COLO829 (cell line): ENCODE data around the gene PLEKHG4.

ENCODE experiments used
- DNase-seq: peaks from one replicate; pipeline ENCODE4 v3.0.0; 2012; ENCODE audit warnings: low spot score

PLEKHG4 gene

GRCh38 chr16:67279296-67280089 lies at the start of gene PLEKHG4:
Gene PLEKHG4, plus strand, starts transcription at chr16:67279532. Its CDS starts 513 bp downstream, at chr16:67280045.
- peak; percentile 49 for DNase-seq

GRCh38 chr16:67229906-67230808 lies 49.2 kb upstream of the PLEKHG4 start:
- DNase-seq: no peak

- no peak for DNase-seq
Measured at GRCh38 chr16:67230809-67231660, 48.3 kb upstream of the PLEKHG4 start.

- no peak for DNase-seq
Measured at GRCh38 chr16:67233596-67233995, 45.7 kb upstream of the PLEKHG4 start.

GRCh38 chr16:67234180-67234597 lies 45.1 kb upstream of the PLEKHG4 start:
- DNase-seq: no peak

- no peak for DNase-seq
Measured at GRCh38 chr16:67235816-67236562, 43.3 kb upstream of the PLEKHG4 start.

GRCh38 chr16:67236563-67237395 lies 42.6 kb upstream of the PLEKHG4 start:
- peak; percentile 69 for DNase-seq

GRCh38 chr16:67237396-67238277 lies 41.7 kb upstream of the PLEKHG4 start:
- DNase-seq: no peak

- DNase-seq: no peak
Measured at GRCh38 chr16:67238278-67238575, 41.1 kb upstream of the PLEKHG4 start.

GRCh38 chr16:67238806-67239470 lies 40.4 kb upstream of the PLEKHG4 start:
- no peak for DNase-seq

- DNase-seq: no peak
Measured at GRCh38 chr16:67240506-67240905, 38.8 kb upstream of the PLEKHG4 start.

GRCh38 chr16:67241008-67241900 lies 38.1 kb upstream of the PLEKHG4 start:
- peak; percentile 63 for DNase-seq

GRCh38 chr16:67242138-67242730 lies 37.1 kb upstream of the PLEKHG4 start:
- DNase-seq: no peak

GRCh38 chr16:67243481-67243880 lies 35.9 kb upstream of the PLEKHG4 start:
- DNase-seq: no peak

- peak; percentile 71 for DNase-seq
Measured at GRCh38 chr16:67244387-67245185, 34.7 kb upstream of the PLEKHG4 start.

- no peak for DNase-seq
Measured at GRCh38 chr16:67245186-67245585, 34.1 kb upstream of the PLEKHG4 start.

- no peak for DNase-seq
Measured at GRCh38 chr16:67245674-67246080, 33.7 kb upstream of the PLEKHG4 start.
